GM21825 (cell line): ENCODE measurements around the gene SPARC.
"Not testable (repeated sequence)": the region's sequence is repeated elsewhere in the genome, so short reads cannot be mapped to it uniquely, and the experiment has no call there.

Source experiments
- ATAC-seq: cut with Tn5 transposase; IDR thresholded peaks from one replicate; pipeline ENCODE4 v1.9.1; 2021; ENCODE audit warnings: mild to moderate bottlenecking, moderate library complexity; ENCODE audit not compliant: unreplicated experiment

Gene SPARC

DNA sequence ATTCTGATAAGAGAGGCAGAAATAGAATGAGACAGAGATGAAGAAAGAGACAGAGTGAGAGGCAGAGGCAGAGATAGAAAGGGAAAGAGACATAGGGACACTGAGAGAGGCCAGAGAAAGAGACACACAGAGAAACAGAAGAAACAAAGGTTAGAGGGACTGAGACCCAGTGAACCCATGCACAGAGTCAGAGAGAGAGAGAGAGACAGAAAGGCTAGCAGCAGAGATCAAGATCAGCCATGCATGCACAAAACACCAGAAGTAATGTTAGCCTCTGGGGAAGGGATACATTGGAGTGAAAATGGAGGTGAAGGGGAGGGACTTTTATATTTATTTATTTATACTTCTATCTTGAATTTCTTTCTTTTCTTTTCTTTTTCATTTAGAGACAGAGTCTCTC lies 14.1 kb upstream of the SPARC start:
- peak; percentile 53 for ATAC-seq

GRCh38 chr5:151700296-151700695 lies 13.6 kb upstream of the SPARC start:
- no peak for ATAC-seq

DNA sequence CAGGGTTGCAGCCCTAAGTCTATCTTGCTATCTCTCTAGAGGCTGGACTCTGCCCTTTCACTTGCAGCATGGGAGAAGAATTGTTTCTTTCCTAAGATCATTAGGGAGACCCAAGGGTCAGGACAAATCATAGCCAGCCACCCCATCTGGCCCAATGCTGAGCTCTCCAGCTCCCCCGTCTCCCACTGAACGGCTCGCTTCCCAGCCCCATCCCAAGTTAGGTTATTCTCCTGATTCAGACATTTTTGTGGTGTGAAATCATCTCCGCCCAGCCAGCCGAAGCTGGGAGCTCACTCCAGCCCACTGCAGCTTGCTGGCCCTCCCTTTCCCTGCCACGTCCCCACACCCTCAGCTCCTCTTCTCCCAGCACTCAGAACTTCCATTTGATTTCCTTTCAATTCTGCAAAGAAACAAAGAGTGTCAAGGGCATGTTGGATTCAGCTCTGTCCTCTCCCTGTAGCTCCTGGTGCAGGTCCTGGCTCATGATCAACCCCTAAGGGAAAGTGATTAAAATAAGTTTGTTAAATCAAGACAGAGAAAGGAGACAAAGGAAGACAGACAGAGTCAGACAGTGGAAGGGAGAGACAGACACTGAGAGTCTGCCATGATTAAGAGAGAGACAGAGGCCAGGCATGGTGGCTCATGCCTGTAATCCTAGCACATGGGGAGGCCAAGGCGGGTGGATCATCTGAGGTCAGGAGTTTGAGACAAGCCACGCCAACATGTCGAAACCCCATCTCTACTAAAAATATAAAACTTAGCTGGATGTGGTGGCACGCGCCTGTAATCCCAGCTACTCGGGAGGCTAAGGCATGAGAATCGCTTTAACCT lies 12.6 kb upstream of the SPARC start:
- ATAC-seq: no peak

GRCh38 chr5:151698081-151698480 lies 11.4 kb upstream of the SPARC start:
- not testable (repeated sequence) for ATAC-seq

GRCh38 chr5:151697452-151697851 lies 10.7 kb upstream of the SPARC start:
- no peak for ATAC-seq

GRCh38 chr5:151696470-151697061 lies 9.9 kb upstream of the SPARC start:
- no peak for ATAC-seq

DNA sequence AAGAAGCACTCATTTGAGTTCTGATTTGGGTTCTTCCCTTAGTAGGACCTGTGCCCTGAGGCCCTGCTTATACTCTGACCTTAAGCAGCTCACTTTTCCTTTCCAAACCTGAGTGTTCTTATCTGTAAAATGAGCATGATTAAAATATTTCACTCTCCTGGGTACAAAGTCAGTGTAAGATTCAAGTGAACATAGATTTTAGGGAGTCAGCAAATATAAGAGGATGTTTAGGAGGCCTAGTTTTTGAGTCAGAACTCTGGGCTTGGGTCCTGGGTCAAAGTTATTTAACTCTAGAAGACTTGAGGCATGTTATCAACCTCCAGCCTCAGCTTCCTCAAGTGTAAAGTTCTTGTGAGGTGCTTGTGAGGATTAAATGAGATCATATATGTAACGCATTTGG lies 8.7 kb upstream of the SPARC start:
- ATAC-seq: no peak

DNA sequence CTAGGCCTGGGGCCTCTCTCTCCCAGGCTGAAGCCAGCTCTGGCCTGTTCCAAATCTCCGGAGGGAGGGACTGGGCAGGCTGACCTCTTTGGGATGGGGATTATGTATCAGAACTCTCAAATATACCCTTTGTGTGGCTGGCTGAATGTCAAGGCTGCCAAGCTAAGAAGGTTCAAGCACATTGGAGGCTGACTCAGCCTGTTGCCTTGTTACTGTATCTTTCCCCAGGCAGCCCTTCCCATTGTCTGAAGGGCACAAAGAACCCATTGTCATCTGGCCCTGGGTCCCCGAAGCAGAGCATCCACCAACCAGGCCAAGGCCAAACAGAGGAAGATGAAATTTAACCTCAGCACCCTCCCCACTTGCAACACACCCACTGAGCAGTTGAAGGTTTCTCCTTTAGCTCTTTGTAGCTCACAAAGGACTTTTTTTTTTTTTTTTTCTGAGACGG lies 7.3 kb upstream of the SPARC start:
- ATAC-seq: no peak

DNA sequence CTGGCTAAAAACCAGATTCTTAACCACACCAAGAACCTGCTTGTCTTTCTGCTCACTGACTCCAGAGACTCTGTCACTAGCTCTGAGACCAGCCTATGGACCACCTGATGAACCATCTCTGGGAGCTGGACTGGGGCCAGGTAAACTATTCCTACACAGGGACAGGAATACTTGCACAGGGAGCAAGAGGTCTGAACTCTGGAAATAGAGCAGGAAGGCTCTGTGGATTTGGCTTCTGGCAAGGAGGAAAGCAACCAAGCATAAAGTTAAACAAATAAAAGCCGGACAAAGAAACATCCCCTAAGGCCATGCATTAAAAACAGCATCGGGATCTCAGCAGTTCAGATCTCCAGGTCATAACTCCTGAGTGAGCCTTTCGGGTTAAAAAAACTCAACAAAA lies 5.6 kb upstream of the SPARC start:
- no peak for ATAC-seq

DNA sequence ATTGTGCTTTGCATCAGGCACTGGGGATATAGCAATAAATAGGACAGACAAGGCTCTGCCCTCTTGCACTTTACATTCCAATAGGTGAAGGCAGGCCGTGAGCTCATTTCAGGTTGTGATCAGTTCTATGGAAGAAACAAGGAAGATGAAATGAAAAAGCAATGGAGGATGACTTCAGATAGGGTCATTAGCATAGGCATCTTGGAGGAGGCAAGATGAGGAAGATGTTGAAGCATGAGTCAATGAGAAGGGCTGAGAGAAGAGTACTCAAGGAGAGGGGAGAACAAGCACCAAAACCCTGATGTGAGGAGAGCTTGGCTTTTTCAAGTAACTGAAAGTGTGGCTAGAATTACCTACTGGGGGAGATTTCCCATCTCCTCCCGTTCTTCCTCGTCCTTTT lies 5.0 kb upstream of the SPARC start:
- ATAC-seq: no peak

DNA sequence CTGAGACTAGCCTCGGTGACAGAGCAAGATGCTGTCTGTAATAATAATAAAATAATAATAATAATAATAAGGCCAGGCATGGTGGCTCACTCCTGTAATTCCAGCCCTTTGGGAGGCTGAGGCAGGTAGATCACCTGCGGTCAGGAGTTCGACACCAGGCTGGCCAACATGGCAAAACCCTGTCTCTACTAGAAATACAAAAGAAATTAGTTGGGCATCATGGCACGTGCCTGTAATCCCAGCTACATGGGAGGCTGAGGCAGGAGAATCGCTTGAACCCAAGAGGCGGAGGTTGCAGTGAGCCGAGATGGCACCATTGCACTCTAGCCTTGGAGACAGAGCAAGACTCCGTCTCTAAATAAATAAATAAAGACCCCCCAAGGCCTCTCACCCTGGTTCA lies 2.9 kb upstream of the SPARC start:
- ATAC-seq: not testable (repeated sequence)

GRCh38 chr5:151688436-151688835 lies 1.7 kb upstream of the SPARC start:
- ATAC-seq: no peak

DNA sequence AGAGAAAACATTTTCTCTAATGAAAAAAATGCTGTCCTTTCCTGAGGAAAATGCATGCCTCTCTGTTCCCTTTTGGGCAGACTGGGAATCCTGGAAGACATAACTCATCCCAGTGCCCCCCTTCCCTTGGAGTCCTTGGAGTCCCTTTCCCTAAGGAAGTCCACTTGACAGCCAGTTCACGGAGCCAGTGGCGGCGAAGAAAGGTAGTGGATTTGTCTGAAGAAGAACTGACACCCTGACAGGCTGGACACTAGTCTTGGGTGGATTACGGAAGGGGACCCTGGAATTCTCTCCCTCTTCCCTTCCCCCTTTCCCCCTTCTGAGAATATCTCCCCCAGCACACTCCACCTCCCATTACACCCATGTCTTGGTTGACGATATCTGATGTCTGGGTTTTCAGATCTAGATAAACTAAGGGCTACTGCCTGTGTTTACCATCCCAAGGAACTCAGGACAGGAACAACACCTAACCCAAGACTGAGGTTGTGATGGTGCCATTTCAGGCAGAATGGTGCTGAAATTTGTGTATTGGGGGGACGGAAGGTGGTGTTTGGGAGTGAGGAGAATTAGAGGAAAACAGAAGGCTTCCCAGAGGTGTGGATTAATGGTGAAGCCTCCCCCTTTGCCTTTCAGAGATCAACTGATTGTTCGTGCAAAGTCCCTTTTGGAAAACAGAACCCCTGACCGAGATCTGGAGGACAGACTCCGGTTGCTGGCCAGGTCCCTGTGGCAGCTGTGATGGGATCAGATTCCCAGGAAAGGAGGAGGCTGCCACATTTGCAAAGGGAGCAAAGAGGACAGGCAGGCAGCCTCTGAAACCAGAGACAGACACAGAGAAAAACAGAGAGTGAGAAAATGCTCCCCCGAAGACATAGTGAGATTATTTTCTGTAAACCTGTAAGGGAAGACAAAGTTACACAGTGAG lies 704 bp downstream of the SPARC start:
- ATAC-seq: no peak

- no peak for ATAC-seq
Observed at GRCh38 chr5:151684690-151685361, 1.9 kb downstream of the SPARC start.

DNA sequence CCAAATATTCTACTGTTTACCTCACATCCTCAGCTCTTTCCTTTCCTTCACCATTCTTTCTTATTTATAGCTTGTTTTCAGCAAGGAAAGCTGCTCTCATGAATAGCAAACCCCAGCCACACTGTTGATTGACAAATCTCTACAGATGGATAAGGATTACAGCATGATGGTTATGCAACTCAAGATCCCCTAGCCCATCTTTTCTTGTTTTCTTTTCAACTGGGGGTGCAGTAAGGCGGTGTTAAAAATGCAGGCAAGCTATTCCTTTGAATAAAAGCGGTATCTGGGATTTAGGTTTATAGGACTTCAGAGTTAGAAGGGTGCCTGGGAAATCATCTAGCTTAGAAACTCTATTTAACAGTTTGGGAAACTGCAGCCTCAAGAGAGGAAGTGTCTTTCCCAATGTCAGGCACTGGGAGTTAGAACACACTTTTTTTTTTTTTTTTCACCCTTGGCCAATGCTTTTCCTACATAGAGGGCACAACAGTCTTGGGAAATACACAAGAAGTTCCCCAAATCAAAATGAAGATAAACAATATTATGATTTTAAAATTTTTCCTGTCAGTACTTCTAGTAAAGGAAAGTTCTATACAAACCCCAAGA lies 2.6 kb downstream of the SPARC start:
- no peak for ATAC-seq

DNA sequence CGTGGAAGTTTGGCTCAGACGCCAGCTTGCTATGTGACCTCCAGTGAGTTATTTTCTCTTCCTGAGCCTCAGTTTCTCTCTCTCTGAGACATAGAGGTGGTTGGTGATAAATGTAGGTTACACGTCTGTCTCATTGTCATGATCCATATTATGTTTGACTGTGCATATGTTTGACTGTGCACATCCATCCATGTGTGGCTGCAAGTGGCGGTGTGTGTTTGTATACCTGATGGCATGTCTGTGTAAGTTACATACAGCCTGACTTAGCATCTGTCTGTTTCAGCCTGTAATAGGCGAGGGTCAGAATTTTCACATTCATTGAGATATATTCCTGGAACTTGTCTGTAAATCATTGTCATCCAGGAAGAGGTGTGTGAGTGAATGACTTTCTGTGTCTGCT lies 3.3 kb downstream of the SPARC start:
- ATAC-seq: no peak

DNA sequence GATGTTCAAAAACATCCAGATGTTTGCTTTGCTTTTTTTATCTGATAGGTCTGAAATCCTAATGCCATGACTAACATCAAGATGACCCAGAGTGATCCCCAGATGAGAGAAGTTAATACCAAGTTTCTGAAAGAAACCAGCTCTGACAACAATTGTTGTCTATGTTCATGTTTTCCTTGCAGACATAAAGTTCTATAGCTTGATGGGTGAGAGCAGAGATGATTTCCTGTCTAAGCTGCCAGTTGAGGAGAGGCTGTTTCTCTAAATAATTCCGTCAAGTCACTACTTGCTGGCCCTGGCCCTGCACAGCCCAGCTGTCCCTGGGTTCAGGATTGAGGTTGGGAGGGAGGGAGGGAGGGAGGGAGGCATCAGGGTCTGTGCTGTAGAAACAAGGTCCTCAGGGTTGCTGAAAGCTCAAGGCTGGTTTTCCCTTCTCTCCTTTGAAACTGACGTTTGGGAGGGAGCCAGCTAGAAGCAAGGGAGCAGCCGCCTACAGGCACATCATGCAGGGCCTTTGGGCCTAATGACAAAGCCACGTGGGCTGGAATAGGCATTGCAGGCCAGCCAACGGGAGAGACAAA lies 3.9 kb downstream of the SPARC start:
- no peak for ATAC-seq

GRCh38 chr5:151682240-151682639 lies 4.5 kb downstream of the SPARC start:
- no peak for ATAC-seq

DNA sequence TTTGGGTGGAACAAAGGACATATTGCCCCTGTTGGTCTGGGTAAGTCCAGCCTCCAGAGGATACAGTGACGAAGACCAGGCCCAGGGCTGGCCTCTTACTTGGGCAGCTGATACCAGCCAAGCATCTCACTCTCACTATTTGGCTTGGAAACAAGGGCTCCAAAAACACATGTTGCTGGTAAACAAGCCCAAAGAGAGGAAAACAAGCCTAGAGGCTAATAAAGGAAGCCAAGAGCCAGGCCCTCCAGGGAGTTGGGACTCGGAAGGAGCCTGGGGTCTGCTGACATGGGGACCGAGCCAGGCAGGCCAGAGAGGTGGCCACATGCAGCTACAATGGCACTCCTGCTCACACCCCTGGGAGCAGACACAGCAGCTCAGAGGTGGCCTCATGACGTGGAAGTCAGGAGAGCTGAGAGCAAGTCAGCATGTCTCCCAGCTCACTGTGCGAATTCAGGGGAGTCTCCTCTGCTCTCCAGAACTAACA lies 5.7 kb downstream of the SPARC start:
- ATAC-seq: no peak

GRCh38 chr5:151680156-151680505 lies 6.6 kb downstream of the SPARC start:
- not testable (repeated sequence) for ATAC-seq
